Measurements from ENCODE around the gene EYA3.

The EYA3 gene

GRCh38 chr1:28112388-28113241 is 24.2 kb upstream of the EYA3 start:
- no peak for DNase-seq

GRCh38 chr1:28111157-28111556 is 22.7 kb upstream of the EYA3 start:
- DNase-seq = no peak

- no peak for DNase-seq
These were observed 22.1 kb upstream of the EYA3 start for GRCh38 chr1:28110555-28110954.

- DNase-seq = no peak
These were observed 21.2 kb upstream of the EYA3 start for GRCh38 chr1:28109639-28110038.

- no peak for DNase-seq
These were observed 19.6 kb upstream of the EYA3 start for GRCh38 chr1:28108001-28108400.

- DNase-seq = no peak
These were observed 16.6 kb upstream of the EYA3 start for GRCh38 chr1:28104866-28105467.

- DNase-seq = no peak
These were observed 13.8 kb upstream of the EYA3 start for GRCh38 chr1:28102189-28102588.

- DNase-seq = no peak
These were observed 10.8 kb upstream of the EYA3 start for GRCh38 chr1:28099050-28099769.

- no peak for DNase-seq
These were observed 8.7 kb upstream of the EYA3 start for GRCh38 chr1:28097100-28097472.

- no peak for DNase-seq
These were observed 8.0 kb upstream of the EYA3 start for GRCh38 chr1:28096210-28097099.

- DNase-seq = peak; percentile 17
These were observed 2.8 kb upstream of the EYA3 start for GRCh38 chr1:28091043-28091781.

GRCh38 chr1:28087614-28088167 is 719 bp downstream of the EYA3 start:
- DNase-seq = no peak

GRCh38 chr1:28086651-28087050 is 1.8 kb downstream of the EYA3 start:
- DNase-seq = no peak

GRCh38 chr1:28085129-28085528 is 3.3 kb downstream of the EYA3 start:
- DNase-seq = no peak

GRCh38 chr1:28083876-28084275 is 4.5 kb downstream of the EYA3 start:
- DNase-seq = no peak

GRCh38 chr1:28078680-28079626 is 9.5 kb downstream of the EYA3 start:
- DNase-seq = no peak

GRCh38 chr1:28078262-28078661 is 10.1 kb downstream of the EYA3 start:
- DNase-seq = no peak

GRCh38 chr1:28074892-28075511 is 13.4 kb downstream of the EYA3 start:
- no peak for DNase-seq

GRCh38 chr1:28073867-28074266 is 14.5 kb downstream of the EYA3 start:
- DNase-seq = no peak

- DNase-seq = no peak
These were observed 16.6 kb downstream of the EYA3 start for GRCh38 chr1:28071813-28072212.
